GM12878 (cell line): ENCODE results near the gene VEGFA. TPM values are rescaled to one million over a fixed set of nuclear protein-coding genes. Genes with fewer than 3 reads are reported as not detected.
A peak's percentile ranks its signal among the peaks of the same experiment; 100 is the strongest.

ENCODE experiments used
- ATAC-seq: fragments of 200-7000 bp; cut with Tn5 transposase; 3 replicates; pipeline ENCODE4 v1.9.1; 2020; ENCODE audit warnings: mild to moderate bottlenecking, moderate library complexity
- BruUV-seq: library from RNA; stranded (reverse); fragments of 400-500 nt; replicated peaks from 2 replicates; lab custom pipeline; 2021; lab: Mats Ljungman, UMichigan
- CTCF ChIA-PET: fragments of 300-600 bp; sonication (Branson Sonifier 250); formaldehyde crosslinking; extraction: SDS; loops from one replicate; lab custom pipeline; 2021; ENCODE audit warnings: inconsistent platforms; lab: Yijun Ruan, JAX
- POLR2A ChIA-PET: fragments of 350-600 bp; formaldehyde crosslinking; extraction: SDS; loops from one replicate; lab custom pipeline; 2021; ENCODE audit warnings: inconsistent platforms; lab: Charles Lee
- RAD21 ChIA-PET: fragments of 300-600 bp; sonication (Branson Sonifier 250); formaldehyde crosslinking; loops from one replicate; lab custom pipeline; 2023; ENCODE audit warnings: antibody characterized with exemption; ENCODE audit not compliant: unreplicated experiment; lab: Charles Lee
- SMC1A ChIA-PET: fragments of 300-600 bp; sonication (Branson Sonifier 250); formaldehyde crosslinking; loops from one replicate; lab custom pipeline; 2023; ENCODE audit not compliant: unreplicated experiment, uncharacterized antibody; lab: Charles Lee
- DNase-seq: peaks from one replicate; pipeline ENCODE4 v3.0.0-alpha.2; 2011; ENCODE audit warnings: low read depth, low spot score
- FAIRE-seq: peaks from 3 replicates; lab custom pipeline; 2011; peaks lifted over from hg19 to GRCh38; lab: Jason Lieb, UNC
- H2AFZ ChIP-seq: 2 replicates; pipeline ENCODE4 v1.6.0; 2011; ENCODE audit warnings: low read depth, low read length, control low read depth; ENCODE audit not compliant: control insufficient read depth
- H3K27ac ChIP-seq: 2 replicates; pipeline ENCODE4 v1.5.1; 2011; ENCODE audit warnings: control low read depth; ENCODE audit not compliant: control insufficient read depth, insufficient read depth
- H3K27me3 ChIP-seq, 2 experiments: replicated peaks in 1 of 2; 2 replicates each; pipeline versions ENCODE4 v1.6.0 to v1.6.1; 2011; ENCODE audit warnings: low read length in 1 of 2; ENCODE audit not compliant: control insufficient read depth in 2 of 2, insufficient read depth in 2 of 2
- H3K36me3 ChIP-seq, 2 experiments: 2 replicates each; pipeline ENCODE4 v1.5.1; 2011; ENCODE audit warnings: low read length in 1 of 2; ENCODE audit not compliant: control insufficient read depth in 2 of 2, insufficient read depth in 2 of 2
- H3K4me1 ChIP-seq: 2 replicates; pipeline ENCODE4 v1.6.1; 2011; ENCODE audit warnings: mild to moderate bottlenecking, low read length, moderate library complexity, mixed read lengths; ENCODE audit not compliant: control insufficient read depth, insufficient read depth
- H3K4me2 ChIP-seq: 2 replicates; pipeline ENCODE4 v1.6.0; 2011; ENCODE audit warnings: control low read depth; ENCODE audit not compliant: control insufficient read depth, insufficient read depth
- H3K4me3 ChIP-seq: fragments of 200-600 bp; sonication (generic); 2 replicates; pipeline ENCODE4 v1.5.1; 2016
- H3K79me2 ChIP-seq: 2 replicates; pipeline ENCODE4 v1.6.0; 2011; ENCODE audit warnings: low read length; ENCODE audit not compliant: control insufficient read depth, insufficient read depth
- H3K9ac ChIP-seq: 2 replicates; pipeline ENCODE4 v1.8.0; 2011; ENCODE audit warnings: low read length, control low read depth, mixed read lengths; ENCODE audit not compliant: control insufficient read depth, insufficient read depth
- H3K9me3 ChIP-seq: replicated peaks from 3 replicates; pipeline ENCODE4 v1.5.1; 2011; ENCODE audit warnings: mild to moderate bottlenecking, low read length; ENCODE audit not compliant: control insufficient read depth, insufficient read depth
- H4K20me1 ChIP-seq: 2 replicates; pipeline ENCODE4 v1.6.0; 2011; ENCODE audit not compliant: control insufficient read depth, insufficient read depth
- JUND ChIP-seq: IDR thresholded peaks from 2 replicates; pipeline ENCODE4 v1.6.1; 2012; ENCODE audit warnings: low read depth, mild to moderate bottlenecking, low read length, improper control_type of control experiment, moderate library complexity
- NR2C2 ChIP-seq: IDR thresholded peaks from 2 replicates; pipeline ENCODE4 v1.6.1; 2011; ENCODE audit warnings: borderline replicate concordance, low read depth; ENCODE audit not compliant: control insufficient read depth, insufficient read length
- POLR2A ChIP-seq: IDR thresholded peaks from 2 replicates; pipeline ENCODE4 v1.6.1; 2011; ENCODE audit warnings: low read depth, mild to moderate bottlenecking, low read length
- SP1 ChIP-seq: IDR thresholded peaks from one replicate; pipeline ENCODE4 v1.6.1; 2011; ENCODE audit warnings: low read depth, low read length
- SPI1 ChIP-seq: IDR thresholded peaks from 2 replicates; pipeline ENCODE4 v1.6.1; 2011; ENCODE audit warnings: low read depth, mild to moderate bottlenecking, low read length, moderate library complexity, borderline replicate concordance; ENCODE audit not compliant: insufficient read depth
- whole genome bisulfite sequencing: methylation state at CpG from one replicate; pipeline ENCODE4 v1.1.6; 2016; ENCODE audit warnings: low lambda C conversion rate; ENCODE audit not compliant: insufficient replicate concordance, insufficient coverage; ENCODE audit errors: missing lambda C conversion rate; 5-methylcytosine and 5-hydroxymethylcytosine counted together
- in situ Hi-C: fragments of 300-500 bp; cut with MboI; formaldehyde crosslinking; loops from 9 replicates; pipeline ENCODE4 v1.14.3; 2018; ENCODE audit warnings: mixed read lengths
- intact Hi-C: fragments of 100-400 bp; cut with micrococcal nuclease; formaldehyde crosslinking; loops from one replicate; pipeline ENCODE4 v1.14.2; 2022; ENCODE audit not compliant: unreplicated experiment
- polyA plus RNA-seq, 11 experiments: library from polyadenylated mRNA; depleted of rRNA in 4 of 11; unstranded in 6 of 11; stranded (reverse) in 5 of 11; fragments of >200 nt; fragmentation: Nextera tagmentation in 4 of 11; fragmentation: Illumina TruSeq in 1 of 11; extraction: Ambion mirVana in 4 of 11; extraction: Trizol in 1 of 11; gene quantifications; 1 replicate in 1 of 11; 2 replicates in 10 of 11; pipeline versions ENCODE4 v1.2.1 to v1.2.3, GENCODE V29; 2011 to 2016; ENCODE audit warnings: inconsistent platforms in 2 of 11, missing spikeins in 2 of 11, low read depth in 1 of 11
- total RNA-seq, 4 experiments: library from RNA; depleted of rRNA in 3 of 4; stranded (reverse); fragments of >200 nt in 3 of 4; fragmentation: Illumina TruSeq in 1 of 4; extraction: Trizol in 1 of 4; gene quantifications; 2 replicates each; pipeline versions ENCODE4 v1.2.1 to v1.2.3, GENCODE V29; 2013 to 2021

VEGFA gene
- total and polyA plus RNA-seq, 10 of the 15 experiments (the other 5 are each of a cell fraction or from before 2014, with no cell fraction given) = 0.96 to 140 (median 16.9) TPM

GRCh38 chr6:43781941-43782704 is 12.1 kb downstream of the VEGFA start:
- RAD21 ChIA-PET = interaction anchor here (1.1 kb wide), 1 partner anchor 15 kb away, joined by 3 read pairs; no protein-coding TSS in a partner anchor
- no peaks in the 10 kb centered on the region for H3K27me3 ChIP-seq
- SMC1A ChIA-PET = no interaction called here
- H2AFZ ChIP-seq = no peak overlapping the region
- H3K4me3 ChIP-seq = no peak overlapping the region
- in situ Hi-C loops = no loop called here
- H4K20me1 ChIP-seq = no peaks in the 10 kb centered on the region
- DNase-seq (no peak), FAIRE-seq (no peak), ATAC-seq (no peak)
- no TSS peak for BruUV-seq
- no peaks in the 10 kb centered on the region for H3K9me3 ChIP-seq
- no peaks in the 10 kb centered on the region for H3K4me1 ChIP-seq
- H3K4me2 ChIP-seq = no peak overlapping the region
- 84% methylated on average over 20 of the region's 20 CpGs for WGBS
- intact Hi-C loops = no loop called here
- peaks cover 2% of the 10 kb centered on the region for H3K79me2 ChIP-seq
- no peak overlapping the region for H3K9ac ChIP-seq
- H3K36me3 ChIP-seq = peaks cover 25 to 51% of the 10 kb centered on the region in 2 experiments
- CTCF ChIA-PET = interaction anchor here (0.7 to 2.2 kb wide), 4 partner anchors 8 to 13 kb away, joined by 3 to 10 read pairs (median 4); no protein-coding TSS in a partner anchor
- H3K27ac ChIP-seq = no peak overlapping the region
- TF ChIP-seq SPI1 = no peak
- TF ChIP-seq SP1 = no peak
- 0 out of 2 replicates have a peak, but pooled peaks have one; percentile 21 for TF ChIP-seq POLR2A
- POLR2A ChIA-PET = no interaction called here

GRCh38 chr6:43782764-43783513 is 12.9 kb downstream of the VEGFA start:
- no TSS peak for BruUV-seq
- no peak overlapping the region for H3K9ac ChIP-seq
- in situ Hi-C loops (no loop called here), intact Hi-C loops (no loop called here)
- ChIA-PET POLR2A (no interaction called here), RAD21 (interaction anchor here (0.9 to 1.1 kb wide), 2 partner anchors 14 to 217 kb away, joined by 3 to 4 read pairs; no protein-coding TSS in a partner anchor), SMC1A (interaction anchor here (1.3 to 1.6 kb wide), 2 partner anchors 9 to 11 kb away, joined by 3 to 4 read pairs; no protein-coding TSS in a partner anchor), CTCF (interaction anchor here (1.2 to 2.2 kb wide), 2 partner anchors 9 to 14 kb away, joined by 5 to 10 read pairs; no protein-coding TSS in a partner anchor)
- TF ChIP-seq JUND (no peak), NR2C2 (no peak), POLR2A (peak; percentile 13; the same call in 1 of the 2 replicates)
- WGBS = 60% methylated on average over 11 of the region's 11 CpGs
- no peaks in the 10 kb centered on the region for H3K9me3 ChIP-seq
- H3K4me1 ChIP-seq = no peaks in the 10 kb centered on the region
- DNase-seq (no peak), ATAC-seq (no peak), FAIRE-seq (no peak)
- H3K36me3 ChIP-seq = peaks cover 22 to 45% of the 10 kb centered on the region in 2 experiments
- no peak overlapping the region for H3K4me2 ChIP-seq
- H3K27me3 ChIP-seq = no peaks in the 10 kb centered on the region
- no peaks in the 10 kb centered on the region for H4K20me1 ChIP-seq
- no peak overlapping the region for H2AFZ ChIP-seq
- H3K79me2 ChIP-seq = no peaks in the 10 kb centered on the region; the same call in none of the 2 replicates
- H3K27ac ChIP-seq = no peak overlapping the region
- H3K4me3 ChIP-seq = no peak overlapping the region
